ENCODE data around the gene HTT. TPM values are rescaled to one million over a fixed set of nuclear protein-coding genes. Genes with fewer than 3 reads are reported as not detected.

Gene HTT
- total RNA-seq, 2 donors from 2014 or later: 51.0 to 55.5 TPM

- H3K9ac ChIP-seq (ENCODE audit: low read depth in 2 of 2, low read length in 2 of 2): no peak overlapping the region
- H3K27ac ChIP-seq: no peak overlapping the region
- H3K9me3 ChIP-seq: no peaks in the 10 kb centered on the region
- intact Hi-C loops (cut with DNase I): no loop called here
- peaks cover 10% of the 10 kb centered on the region for H3K36me3 ChIP-seq
- H3K4me3 ChIP-seq: no peak overlapping the region
- DNase-seq: no peak
- no peak for TF ChIP-seq CTCF (IDR thresholded peaks at IDR 0.05)
- no peaks in the 10 kb centered on the region for H3K4me1 ChIP-seq
- H3K27me3 ChIP-seq: no peaks in the 10 kb centered on the region
Observed at GRCh38 chr4:3107271-3107670, 32.8 kb downstream of the HTT start.

- H3K4me3 ChIP-seq: no peak overlapping the region
Observed at GRCh38 chr4:3107691-3108121, 33.2 kb downstream of the HTT start.

GRCh38 chr4:3108211-3108610 is 33.7 kb downstream of the HTT start:
- Histone ChIP-seq H3K27me3 (no peaks in the 10 kb centered on the region), H3K9me3 (no peaks in the 10 kb centered on the region), H3K36me3 (peaks cover 10% of the 10 kb centered on the region), H3K4me3 (no peak overlapping the region), H3K27ac (no peak overlapping the region), H3K4me1 (no peaks in the 10 kb centered on the region), H3K9ac (ENCODE audit: low read depth in 2 of 2, low read length in 2 of 2) (no peak overlapping the region)
- no peak for DNase-seq
- no peak for TF ChIP-seq CTCF (IDR thresholded peaks at IDR 0.05)
- intact Hi-C loops (cut with DNase I): no loop called here

More at GRCh38 chr4:3107691-3108121, 33.2 kb downstream of the HTT start:
- TF ChIP-seq CTCF (IDR thresholded peaks at IDR 0.05): no peak
- Histone ChIP-seq H3K36me3 (peaks cover 10% of the 10 kb centered on the region), H3K27me3 (no peaks in the 10 kb centered on the region), H3K9ac (ENCODE audit: low read depth in 2 of 2, low read length in 2 of 2) (no peak overlapping the region), H3K27ac (no peak overlapping the region), H3K9me3 (no peaks in the 10 kb centered on the region), H3K4me1 (no peaks in the 10 kb centered on the region)
- DNase-seq: no peak
- intact Hi-C loops (cut with DNase I): no loop called here

GRCh38 chr4:3111461-3111860 is 37.0 kb downstream of the HTT start:
- H3K9me3 ChIP-seq: no peaks in the 10 kb centered on the region
- no peak for TF ChIP-seq CTCF (IDR thresholded peaks at IDR 0.05)
- DNase-seq: no peak
- intact Hi-C loops (cut with DNase I): no loop called here
- no peak overlapping the region for H3K4me3 ChIP-seq
- H3K27me3 ChIP-seq: no peaks in the 10 kb centered on the region
- no peaks in the 10 kb centered on the region for H3K4me1 ChIP-seq
- H3K27ac ChIP-seq: no peak overlapping the region
- peaks cover 23% of the 10 kb centered on the region for H3K36me3 ChIP-seq
- H3K9ac ChIP-seq (ENCODE audit: low read depth in 2 of 2, low read length in 2 of 2): no peak overlapping the region

GRCh38 chr4:3112201-3112600 is 37.7 kb downstream of the HTT start:
- H3K27ac ChIP-seq: no peak overlapping the region
- no peak for DNase-seq
- no peak for TF ChIP-seq CTCF (IDR thresholded peaks at IDR 0.05)
- H3K27me3 ChIP-seq: no peaks in the 10 kb centered on the region
- no peak overlapping the region for H3K4me3 ChIP-seq
- H3K36me3 ChIP-seq: peaks cover 24% of the 10 kb centered on the region
- intact Hi-C loops (cut with DNase I): no loop called here
- H3K9ac ChIP-seq (ENCODE audit: low read depth in 2 of 2, low read length in 2 of 2): no peak overlapping the region
- H3K9me3 ChIP-seq: no peaks in the 10 kb centered on the region
- no peaks in the 10 kb centered on the region for H3K4me1 ChIP-seq
